ENCODE measurements around the gene MVD. TPM values are rescaled to one million over a fixed set of nuclear protein-coding genes. Genes with fewer than 3 reads are reported as not detected.
A peak's percentile ranks its signal among the peaks of the same experiment; 100 is the strongest.

The MVD gene
- total RNA-seq, 1 donor from 2014 or later: 16.2 TPM

DNA sequence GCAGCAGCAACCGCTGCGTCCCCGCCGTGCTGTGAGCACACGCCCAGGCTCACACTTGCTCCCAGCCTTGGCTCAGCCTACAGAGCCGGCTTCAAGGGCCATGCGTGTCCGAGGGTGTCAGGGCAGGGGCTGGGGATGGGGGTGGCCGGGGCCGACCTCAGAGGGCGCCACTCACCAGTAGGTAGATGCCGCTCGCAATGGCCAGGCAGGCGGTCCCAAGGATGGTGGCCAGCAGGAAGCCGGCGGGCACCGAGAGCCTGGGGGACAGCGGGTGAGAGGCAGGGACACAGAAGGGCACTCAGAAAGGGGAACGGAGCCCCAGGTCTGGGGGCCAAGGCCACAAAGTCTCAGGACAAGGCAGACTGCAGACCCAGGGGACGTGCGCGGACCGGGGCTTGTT lies 16.9 kb downstream of the MVD start:
- ATAC-seq (no peak), DNase-seq (ENCODE audit: low spot score) (no peak)

DNA sequence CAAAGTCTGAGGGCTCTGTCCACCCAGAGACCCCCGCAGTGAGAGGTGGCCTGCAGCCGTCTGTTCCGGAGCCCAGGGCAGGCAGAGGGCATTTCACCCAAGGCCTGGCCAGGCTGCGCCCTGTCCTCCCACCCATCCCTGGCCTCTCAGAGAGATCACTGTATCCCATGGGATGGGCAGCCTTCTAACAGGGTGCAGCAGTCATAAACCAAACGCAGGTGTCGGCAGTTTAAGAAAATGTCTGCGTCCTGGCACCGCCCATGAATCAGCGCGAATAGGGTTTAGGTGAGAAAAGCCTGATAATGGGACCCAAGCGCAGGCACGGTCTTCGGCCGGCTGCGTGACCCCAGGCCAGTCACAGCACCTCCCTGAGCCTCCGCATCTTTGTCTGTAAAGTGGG lies 17.4 kb downstream of the MVD start:
- DNase-seq (ENCODE audit: low spot score) (no peak), ATAC-seq (no peak)

DNA sequence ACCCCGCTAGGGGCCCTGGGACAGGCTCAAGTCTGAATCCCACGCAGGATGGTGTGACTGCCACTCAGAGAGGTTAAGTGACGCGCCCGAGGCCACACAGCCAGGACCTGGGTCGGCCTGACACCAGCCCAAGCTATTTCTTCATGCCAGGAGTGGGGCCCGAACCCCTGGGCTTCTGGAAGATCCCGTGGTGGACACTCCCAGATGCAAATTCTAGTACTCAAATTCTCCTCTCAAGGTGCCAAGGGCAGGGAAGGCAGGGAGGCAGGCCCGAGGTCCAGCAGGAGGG lies 19.3 kb downstream of the MVD start:
- DNase-seq (ENCODE audit: low spot score) (no peak), ATAC-seq (no peak)

DNA sequence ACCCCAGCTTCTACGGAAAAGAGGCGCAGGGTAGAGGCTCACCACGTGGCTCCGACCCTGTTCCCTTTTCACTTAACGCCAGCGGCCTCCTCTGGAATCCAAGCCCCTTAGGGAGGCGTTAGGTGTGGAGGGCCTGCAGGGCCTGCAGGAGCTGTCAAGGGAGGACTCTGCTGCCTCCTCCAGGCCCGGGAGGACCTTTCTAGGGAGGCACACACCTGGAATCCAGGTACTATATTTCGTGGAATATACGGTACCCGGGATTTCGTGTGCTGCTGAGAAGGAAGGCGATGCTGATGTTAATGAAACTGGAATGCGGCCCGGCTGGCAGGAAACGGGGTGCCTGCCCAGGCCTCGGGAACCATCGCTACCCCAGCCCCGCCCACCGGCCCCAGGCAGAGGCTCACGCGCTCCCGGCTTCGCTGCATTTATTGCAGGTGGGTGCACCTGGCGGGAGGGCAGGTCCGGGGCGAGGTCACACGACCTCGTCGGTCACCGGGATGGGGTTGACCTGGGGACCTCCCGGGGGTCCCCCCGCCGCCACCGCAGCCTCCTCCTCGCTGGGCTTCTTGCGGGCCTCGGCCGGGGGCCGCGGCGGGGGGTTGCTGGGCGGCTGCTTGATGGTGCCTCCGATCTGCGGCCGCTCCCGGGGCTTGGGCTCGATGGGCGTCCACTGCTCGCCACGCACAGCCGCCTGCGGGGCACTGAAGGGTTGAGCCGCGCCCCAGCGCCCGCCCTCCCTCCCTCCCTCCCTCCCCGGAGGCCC lies 19.8 kb downstream of the MVD start:
- ATAC-seq (no peak), DNase-seq (ENCODE audit: low spot score) (no peak)

DNA sequence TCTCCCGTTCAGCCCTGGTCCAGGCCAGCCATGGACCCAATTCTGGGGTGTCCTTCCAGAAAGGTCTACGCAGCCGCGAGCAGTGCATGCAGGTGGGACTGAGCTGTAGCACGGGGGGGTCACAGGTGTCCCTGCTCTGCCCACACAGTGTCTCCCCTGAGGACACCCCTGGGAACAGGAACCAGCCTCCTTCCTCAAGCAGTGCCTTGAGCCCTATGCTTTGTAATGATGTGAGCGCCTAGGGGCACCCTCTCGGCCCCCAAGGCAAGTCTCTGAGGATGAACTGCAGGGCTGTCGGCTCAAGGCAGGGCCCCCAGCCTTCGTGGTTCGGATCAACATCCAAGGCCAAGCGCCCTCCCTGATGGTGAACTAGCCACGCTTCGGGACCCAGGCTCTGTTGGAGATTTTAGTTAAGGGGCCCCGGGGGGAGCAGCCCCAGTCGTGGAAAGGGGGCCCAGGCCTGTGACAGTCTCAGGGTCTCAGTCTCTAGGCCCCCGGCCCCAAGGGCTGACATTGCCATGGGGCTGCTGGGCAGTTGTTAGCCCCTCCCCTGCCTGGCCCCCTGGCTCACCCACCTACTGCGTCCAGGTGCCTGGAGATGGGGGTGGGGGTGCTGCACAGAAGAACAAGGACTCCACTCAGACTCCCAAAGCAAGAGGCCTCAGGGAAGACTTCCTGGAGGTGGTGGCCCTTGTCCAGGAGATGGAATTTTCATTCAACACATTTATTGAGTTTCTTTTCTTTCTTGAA lies 22.2 kb downstream of the MVD start:
- no peak for DNase-seq (ENCODE audit: low spot score)
- no peak for ATAC-seq

DNA sequence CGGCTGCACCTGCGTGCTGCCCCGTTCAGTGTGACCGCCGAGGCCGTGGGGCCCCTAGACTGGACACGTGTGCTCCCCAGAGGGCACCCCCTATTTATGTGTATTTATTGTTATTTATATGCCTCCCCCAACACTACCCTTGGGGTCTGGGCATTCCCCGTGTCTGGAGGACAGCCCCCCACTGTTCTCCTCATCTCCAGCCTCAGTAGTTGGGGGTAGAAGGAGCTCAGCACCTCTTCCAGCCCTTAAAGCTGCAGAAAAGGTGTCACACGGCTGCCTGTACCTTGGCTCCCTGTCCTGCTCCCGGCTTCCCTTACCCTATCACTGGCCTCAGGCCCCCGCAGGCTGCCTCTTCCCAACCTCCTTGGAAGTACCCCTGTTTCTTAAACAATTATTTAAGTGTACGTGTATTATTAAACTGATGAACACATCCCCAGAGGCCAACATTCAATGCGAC lies 22.8 kb downstream of the MVD start:
- ATAC-seq: no peak
- no peak for DNase-seq (ENCODE audit: low spot score)

DNA sequence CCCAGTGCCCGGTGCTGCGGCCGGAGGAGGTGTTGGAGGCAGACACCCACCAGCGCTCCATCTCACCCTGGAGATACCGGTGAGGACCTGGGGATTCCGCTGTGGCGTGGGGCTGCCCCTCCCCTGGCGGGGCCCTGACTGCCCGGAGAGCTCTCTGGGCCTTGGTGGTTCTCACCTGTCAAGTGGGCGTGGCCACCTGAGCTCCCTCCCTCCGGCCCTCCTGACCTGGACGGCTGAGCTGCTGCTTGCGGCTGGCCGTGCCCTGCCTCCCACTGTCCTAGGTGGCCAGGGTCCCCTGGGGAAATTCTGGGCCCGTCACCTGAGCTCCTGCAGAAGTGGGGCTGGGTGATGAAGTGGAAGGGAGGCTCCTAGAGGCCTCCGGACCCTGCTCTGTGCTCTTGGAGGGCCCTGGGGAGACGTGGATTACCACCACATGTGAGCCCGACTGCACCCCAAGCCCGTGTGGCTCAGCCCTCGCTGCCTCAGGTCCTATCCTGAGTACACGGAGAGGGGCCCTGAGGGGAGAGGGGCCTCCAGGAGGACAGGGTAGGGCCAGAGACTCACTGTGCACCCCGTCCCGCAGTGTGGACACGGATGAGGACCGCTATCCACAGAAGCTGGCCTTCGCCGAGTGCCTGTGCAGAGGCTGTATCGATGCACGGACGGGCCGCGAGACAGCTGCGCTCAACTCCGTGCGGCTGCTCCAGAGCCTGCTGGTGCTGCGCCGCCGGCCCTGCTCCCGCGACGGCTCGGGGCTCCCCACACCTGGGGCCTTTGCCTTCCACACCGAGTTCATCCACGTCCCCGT lies 23.5 kb downstream of the MVD start:
- no peak for DNase-seq (ENCODE audit: low spot score)
- ATAC-seq: peak; percentile 31

DNA sequence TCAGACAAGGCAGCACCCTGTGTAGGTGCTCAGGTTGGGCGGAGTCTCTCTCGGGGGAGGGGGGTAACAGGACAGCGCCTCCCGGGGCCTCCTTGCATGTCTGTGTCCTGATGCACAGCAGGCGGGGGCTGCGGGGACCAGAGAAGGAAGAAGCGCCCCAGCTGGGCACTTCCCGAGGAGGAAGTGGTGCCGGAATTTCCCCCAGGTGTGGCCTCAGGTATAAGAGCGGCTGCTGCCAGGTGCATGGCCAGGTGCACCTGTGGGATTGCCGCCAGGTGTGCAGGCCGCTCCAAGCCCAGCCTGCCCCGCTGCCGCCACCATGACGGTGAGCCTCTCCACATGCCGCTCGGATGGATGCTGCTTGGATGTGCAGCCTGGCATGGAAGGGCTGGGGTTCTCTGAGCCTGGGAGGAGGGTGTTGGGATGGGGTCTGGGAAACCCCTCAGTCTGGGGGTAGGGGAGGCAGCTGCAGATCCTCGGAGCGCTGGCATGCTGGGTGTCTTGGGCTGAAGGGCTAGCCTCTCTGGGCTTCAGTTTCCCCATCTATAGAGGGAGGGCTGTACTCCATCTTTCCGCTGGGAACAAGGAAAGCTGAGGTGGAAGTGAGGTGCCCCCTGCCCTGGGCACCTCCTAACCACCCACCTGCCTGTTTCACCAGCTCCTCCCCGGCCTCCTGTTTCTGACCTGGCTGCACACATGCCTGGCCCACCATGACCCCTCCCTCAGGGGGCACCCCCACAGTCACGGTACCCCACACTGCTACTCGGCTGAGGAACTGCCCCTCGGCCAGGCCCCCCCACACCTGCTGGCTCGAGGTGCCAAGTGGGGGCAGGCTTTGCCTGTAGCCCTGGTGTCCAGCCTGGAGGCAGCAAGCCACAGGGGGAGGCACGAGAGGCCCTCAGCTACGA lies 24.3 kb downstream of the MVD start, which contains the start of gene IL17C:
Gene IL17C (plus strand): TSS at position 250 of the 908 bp plus-strand sequence. CDS start 70 bp downstream, at position 320.
- ATAC-seq (no peak), DNase-seq (ENCODE audit: low spot score) (no peak)

DNA sequence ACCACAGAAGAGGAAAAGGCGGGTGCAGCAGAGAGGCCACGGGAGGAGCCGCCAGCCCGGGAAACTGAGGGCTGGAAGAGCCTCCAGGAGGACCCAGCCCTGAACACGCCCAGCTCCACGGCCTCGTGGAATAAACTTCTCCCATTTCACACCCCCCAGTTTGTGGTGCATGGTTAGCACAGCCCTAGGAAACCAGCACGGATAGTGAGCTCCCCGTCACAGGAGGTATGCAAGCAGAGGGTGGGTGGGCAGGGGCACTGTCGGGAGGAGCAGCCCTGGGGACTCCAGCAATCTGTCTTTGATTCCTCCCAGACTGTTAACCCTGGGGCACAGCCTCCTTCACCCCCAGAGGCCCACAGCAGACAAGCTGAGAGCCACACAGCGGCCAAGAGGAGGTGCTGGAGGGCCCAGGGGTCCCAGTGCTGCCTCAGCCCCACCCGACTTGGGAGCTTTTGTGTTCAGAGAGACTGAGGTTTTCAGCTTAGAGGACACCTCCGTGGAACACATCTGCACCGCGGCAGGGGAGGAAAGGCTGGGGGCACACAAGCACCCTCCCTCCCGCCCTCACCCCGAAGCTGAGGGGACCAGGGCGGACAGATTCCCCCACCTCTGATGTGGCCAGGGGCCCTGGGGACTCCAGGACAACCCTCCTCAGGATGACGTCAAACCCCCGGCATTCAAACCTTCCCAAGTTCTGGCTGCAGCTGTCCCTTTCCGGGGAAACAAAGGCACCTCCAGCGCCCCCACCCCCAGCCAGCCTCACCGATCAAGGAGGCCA lies 26.2 kb downstream of the MVD start:
- ATAC-seq (no peak), DNase-seq (ENCODE audit: low spot score) (no peak)

DNA sequence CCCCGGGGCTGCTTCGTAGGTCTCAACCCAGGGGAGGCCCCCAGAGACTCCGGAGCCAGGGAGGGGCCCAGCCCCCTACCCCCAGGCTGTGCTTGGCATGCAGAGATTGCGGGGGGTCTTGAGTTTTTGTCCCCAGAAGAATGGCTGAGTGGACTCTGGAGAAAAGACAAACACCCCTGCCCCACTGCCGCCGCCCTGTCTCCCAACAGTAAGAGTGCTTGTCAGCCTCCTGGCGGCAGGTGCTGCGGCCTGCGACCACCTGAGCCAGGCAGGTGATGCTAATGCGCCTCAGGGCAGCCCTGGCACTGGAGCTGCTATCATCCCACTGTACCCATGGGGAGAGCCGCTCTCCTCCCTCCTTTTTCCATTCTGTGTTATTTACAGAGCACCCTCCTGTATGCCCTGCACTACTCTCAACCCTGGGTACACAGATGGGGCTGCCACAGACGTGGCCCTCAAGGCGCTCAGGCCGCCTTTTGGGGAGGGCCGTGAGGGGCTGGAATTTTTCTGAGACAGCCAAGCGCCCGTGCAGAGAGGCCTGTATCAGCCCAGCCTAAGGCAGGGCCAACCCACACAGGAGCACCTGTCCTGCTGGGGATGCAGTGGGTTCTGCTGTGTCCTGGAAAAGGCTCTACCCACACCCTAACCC lies 27.1 kb downstream of the MVD start:
- ATAC-seq: no peak
- DNase-seq (ENCODE audit: low spot score): no peak

DNA sequence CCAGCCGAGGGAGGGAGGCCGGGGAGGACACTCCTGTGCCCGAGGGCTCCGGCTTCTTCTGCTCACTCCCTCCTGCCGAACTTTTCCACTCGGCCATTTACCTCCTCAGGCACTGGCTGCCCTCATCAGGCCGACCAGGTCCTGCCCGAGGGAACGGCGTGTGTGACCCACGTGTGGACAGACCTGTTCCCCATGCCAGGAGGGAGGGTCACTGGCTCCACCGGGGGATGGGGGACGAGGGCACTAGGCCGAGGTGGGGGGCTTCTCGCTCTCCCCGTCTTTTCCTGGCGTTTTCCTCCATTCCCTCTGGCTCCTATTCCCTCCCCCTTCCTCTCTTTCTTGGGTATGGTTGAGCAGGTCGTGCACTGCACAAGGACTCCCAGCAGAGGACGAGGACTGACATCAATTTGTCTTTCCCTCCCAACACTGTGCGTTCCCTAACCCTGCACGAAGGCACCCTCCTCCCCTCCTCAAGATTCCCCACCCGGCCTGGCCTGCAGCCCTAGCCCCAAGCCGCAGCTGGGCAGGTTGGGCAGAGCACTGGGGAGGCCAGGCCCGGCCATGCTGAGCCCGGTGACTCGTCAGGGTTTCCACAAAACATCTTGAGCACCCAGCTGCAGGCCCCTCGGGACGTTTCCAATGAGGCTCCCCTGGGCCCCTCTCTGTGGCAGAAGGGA lies 27.8 kb downstream of the MVD start:
- ATAC-seq (no peak), DNase-seq (ENCODE audit: low spot score) (no peak)

DNA sequence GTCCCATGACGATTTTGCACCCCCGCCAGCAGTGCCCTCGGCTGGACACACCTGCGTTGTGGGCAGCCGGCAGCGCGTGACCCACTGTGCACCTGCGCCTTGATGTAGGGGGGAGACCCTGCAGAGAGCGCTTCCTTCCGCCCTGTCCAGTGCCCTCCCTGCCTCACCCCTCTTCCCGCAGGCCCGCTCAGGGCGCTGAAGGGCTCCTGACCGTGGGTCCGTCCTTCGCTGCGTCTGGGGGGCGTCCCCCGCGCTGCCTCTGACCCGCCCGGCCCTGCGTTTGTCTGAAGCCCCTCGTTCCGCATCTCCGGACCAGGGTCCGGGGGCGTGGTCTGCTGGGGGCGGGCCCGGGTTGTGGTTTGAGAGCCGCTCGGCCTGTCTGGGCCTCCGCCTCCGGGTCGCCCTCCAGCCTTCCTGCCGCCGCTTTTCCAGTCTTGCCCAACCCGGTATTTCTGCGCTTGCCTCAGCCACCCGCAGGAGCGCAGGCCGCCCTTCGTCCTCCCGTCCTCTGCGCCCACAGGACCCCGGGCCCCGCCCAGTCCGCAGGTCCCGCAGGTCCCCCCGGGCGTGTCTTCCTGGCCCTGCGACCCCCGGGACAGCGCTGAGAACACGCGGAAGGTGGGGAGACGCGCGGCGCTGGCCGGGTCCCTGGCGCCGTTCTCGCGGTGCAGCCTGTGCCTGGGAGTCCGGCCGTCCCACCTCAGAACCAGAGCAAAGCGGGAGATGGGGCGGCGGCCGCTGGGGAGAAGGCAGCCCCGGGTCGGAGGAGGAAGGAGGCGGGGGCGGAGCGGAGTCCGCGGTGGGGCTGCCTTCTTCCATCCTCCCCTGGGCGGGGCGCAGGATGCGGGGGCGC lies 28.5 kb downstream of the MVD start:
- peak; percentile 40 for ATAC-seq
- DNase-seq (ENCODE audit: low spot score): no peak

DNA sequence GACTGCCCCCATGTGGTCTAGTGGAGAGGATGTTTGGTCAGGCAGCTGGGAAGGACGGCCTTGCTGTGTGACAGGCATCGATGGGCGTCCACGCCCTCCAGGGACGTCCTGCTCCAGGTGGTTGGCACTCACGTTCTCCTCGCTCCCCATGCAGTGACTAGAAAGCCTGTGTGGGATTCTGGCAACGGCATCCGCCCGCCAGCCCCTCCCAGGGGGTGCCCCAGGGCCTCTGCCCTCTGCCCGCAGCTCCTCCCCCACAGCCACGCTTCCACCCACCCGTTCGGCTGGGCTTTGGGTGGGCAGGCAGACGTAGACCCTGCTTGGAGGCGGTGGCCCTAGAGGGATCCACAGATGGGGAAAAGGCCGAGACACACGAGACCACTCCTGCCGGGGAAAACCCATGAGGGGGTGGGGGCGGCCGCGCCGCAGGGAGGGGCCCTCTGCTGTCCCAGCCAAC lies 29.2 kb downstream of the MVD start:
- ATAC-seq: peak; percentile 58
- no peak for DNase-seq (ENCODE audit: low spot score)

DNA sequence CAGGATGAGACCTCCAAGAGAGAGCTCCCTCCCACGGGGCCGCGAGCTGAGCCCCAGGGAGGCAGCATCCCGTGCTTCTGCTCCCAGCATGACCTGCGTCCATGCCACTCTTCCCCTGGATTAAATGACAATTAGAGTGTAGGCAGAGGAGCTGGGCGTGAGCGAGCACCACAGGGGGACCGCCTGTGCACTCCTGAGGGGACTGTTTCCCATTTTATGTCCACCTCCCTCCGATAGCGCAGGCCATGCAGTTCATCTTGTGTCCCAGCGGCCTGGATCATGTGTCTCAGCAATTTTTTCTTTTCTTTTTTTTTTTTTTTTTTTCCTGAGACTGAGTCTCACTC lies 30.3 kb downstream of the MVD start:
- ATAC-seq (no peak), DNase-seq (ENCODE audit: low spot score) (no peak)

DNA sequence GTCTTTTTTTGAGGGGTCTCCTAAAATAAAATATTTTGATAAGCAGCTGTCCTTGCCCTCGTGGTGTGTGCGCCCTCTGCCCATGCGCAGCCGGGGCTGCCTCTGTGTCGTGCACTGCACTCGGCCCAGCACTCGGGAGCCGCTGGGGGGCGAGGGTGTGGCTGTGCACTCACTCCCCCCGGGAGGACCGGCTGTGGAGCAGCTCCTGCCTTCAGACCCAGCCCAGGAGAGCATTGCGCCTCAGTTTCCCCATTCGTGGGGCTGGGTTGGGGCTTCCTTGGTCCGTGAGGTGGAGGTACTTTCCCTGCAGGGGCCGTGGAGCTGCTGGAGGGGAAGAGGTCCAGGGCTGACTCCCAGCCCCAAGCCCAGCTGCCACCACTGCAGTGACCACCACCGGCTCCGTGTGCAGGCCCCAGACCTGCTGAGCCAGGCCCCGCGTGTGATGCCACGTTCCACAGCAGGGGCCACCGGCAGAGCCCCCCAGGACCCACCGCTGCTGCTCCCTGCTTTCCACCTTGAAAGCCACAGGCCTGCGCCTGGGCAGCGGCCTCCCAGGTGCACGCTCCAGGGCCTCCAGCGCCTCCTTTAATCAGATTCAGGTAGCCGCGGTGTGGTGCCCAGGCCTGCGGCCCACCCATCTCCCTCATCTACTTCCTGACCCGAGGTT lies 30.8 kb downstream of the MVD start:
- ATAC-seq: no peak
- DNase-seq (ENCODE audit: low spot score): no peak

DNA sequence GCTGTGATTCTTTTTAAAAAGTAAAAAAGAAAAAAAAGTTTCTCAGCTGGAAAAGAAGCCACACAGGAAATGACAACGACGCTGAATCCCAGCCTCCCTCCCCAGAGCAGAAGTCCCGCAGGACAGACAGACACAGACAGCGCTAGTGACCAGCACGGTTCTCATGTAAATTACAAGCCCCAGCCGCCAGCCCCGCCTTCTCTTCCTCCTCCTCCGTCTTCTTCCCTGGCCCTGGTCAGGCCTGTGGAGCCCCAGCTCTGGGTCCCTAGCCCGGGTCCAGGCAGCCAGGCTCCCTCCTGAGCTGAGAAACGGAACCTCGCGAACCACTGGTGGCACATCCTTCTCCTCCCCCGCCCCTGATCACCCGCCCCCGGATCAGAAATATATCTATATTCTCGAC lies 31.5 kb downstream of the MVD start:
- no peak for DNase-seq (ENCODE audit: low spot score)
- no peak for ATAC-seq

DNA sequence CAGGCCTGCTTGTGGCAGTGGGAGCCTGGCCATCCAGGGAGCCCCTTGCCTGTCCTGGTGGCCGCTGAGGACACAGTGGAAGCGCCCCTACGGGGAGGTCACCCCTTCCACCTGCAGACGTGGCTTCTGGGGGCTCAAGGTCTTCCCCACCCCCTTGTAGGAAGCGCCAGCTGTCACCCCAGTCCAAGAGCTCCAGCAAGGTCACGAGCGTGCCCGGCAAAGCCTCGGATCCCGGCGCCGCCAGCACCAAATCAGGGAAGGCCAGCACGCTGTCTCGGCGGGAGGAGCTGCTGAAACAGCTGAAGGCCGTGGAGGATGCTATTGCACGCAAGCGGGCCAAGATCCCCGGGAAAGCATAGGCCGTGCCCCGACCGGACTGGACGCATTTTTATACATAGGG lies 31.9 kb downstream of the MVD start:
- ATAC-seq: no peak
- DNase-seq (ENCODE audit: low spot score): no peak
